SK-MEL-5 (cell line): ENCODE data around the gene CEP72. TPM values are rescaled to one million over a fixed set of nuclear protein-coding genes. Genes with fewer than 3 reads are reported as not detected.
"Not testable (repeated sequence)": the region's sequence is repeated elsewhere in the genome, so short reads cannot be mapped to it uniquely, and the experiment has no call there.

Experiments used
- DNase-seq: peaks from one replicate; pipeline ENCODE4 v3.0.0-alpha.2; 2016; ENCODE audit warnings: low read depth, low spot score
- in situ Hi-C: cut with HindIII; loops from 2 replicates; pipeline ENCODE4 v1.10.0; 2016; ENCODE audit warnings: low sequenced_read_pairs, high pct_unique_total_duplicates, low pct_unique_long_range_greater_than_20kb
- total RNA-seq: library from RNA; depleted of rRNA; stranded (reverse); fragments of >200 nt; shearing (Covaris generic); gene quantifications from 2 replicates; pipeline ENCODE4 v1.2.3, GENCODE V29; 2014

Gene CEP72
- total RNA-seq, 1 experiment from 2014 or later = 7.1 TPM

DNA sequence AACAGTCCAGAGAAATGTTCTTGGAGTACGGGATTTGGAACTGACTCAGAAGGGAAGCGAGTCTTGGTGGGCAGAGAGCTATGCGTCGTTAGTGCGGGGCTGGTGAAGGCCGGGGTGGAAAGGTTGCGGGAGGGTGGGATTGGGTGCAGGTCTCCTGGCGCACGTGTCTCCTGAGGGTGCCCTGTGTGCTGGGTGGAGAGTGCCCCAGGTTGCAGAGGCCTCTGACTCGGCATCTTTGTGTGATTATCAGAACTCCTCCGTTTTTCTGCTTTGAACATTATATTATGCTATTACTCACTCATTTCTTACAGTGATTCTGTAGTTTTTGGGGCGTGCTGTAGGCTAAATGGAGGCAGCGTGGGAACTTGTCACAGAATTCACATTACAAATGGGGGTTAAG lies 11.4 kb downstream of the CEP72 start:
- DNase-seq = no peak
- in situ Hi-C loops = no loop called here

GRCh38 chr5:624118-624950 lies 12.2 kb downstream of the CEP72 start:
- in situ Hi-C loops = no loop called here
- no peak for DNase-seq

DNA sequence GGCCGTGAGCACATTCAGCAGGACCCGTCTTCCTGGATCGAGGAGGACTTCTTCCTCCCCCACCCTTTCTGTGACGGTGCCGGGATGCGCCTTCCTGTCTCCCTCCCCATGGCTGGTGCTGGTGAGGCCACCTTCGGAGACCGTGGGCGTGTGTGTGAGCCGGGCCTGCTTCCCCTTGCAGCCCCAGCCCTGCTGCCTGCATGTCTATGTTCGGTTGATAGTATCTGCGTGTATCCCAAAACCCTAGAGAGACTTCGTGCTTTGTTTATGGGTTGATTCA lies 12.8 kb downstream of the CEP72 start:
- DNase-seq = no peak
- in situ Hi-C loops = no loop called here

DNA sequence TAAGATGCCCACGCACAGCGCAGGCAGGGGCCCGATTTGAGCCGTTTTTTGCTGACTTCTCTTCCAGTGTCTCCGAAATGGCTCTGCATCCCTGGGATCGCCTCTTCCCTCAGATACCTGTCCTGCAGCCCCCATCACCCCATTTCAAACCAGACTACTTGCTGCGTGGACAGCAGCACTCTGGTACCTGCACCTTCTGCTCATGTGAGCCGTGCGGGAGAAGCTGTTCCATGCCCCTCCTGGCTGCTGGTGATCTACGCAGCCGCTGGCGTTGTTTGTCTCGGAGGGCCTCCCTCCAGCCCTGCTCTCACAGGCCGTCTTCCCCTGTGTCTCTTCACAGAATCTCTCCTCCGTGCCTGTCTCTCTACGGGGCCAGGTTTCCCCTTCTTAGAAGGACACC lies 13.4 kb downstream of the CEP72 start:
- in situ Hi-C loops = no loop called here
- DNase-seq = no peak

GRCh38 chr5:626850-627249 lies 14.7 kb downstream of the CEP72 start:
- DNase-seq = peak; percentile 28
- in situ Hi-C loops = no loop called here

- DNase-seq = no peak
- in situ Hi-C loops = no loop called here
Measured at GRCh38 chr5:627840-628239, 15.7 kb downstream of the CEP72 start.

DNA sequence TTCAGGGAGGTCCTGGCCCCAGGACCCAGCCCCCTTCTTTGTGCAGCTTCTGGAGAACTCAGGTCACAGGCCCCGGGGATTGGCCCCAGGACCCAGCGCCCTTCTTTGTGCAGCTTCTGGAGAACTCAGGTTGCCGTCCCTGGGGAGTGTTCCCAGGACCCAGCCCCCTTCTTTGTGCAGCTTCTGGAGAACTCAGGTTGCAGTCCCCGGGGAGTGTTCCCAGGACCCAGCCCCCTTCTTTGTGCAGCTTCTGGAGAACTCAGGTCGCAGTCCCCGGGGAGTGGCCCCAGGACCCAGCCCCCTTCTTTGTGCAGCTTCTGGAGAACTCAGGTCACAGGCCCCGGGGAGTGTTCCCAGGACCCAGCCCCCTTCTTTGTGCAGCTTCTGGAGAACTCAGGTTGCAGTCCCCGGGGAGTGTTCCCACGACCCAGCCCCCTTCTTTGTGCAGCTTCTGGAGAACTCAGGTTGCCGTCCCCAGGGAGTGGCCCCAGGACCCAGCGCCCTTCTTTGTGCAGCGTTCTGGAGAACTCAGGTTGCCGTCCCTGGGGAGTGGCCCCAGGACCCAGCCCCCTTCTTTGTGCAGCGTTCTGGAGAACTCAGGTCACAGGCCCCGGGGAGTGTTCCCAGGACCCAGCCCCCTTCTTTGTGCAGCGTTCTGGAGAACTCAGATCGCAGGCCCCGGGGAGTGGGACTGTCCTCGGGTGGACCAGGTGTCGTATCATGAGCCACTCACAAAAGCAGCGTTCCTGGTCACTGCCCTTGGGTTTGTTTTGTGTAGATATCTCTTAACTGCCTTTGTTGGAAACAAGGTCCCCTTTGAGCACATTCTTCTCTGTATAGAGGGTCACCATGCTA lies 16.4 kb downstream of the CEP72 start:
- in situ Hi-C loops, DNase-seq: not testable (repeated sequence)

DNA sequence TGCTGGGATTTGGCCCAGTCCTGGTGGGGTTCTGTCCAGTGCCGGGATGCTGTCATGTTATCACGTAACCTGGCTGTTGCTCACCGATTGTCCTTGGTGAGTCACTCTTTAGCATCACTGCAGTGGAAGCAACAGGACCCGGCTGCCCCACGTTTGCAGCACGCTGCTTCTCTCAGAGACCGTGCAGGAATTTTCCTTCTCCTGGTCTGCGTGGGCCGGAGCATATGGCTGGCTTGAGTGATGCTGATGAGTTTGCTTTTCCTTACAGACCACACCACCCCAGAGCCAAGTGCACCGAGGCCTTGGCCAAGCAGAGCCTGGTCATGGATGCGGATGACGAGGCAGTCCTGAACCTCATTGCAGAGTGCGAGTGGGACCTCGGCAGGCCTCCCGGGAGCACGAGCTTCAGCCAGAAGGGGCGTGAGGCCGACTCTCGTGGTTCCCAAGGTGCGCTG lies 21.4 kb downstream of the CEP72 start:
- in situ Hi-C loops = no loop called here
- DNase-seq = no peak

DNA sequence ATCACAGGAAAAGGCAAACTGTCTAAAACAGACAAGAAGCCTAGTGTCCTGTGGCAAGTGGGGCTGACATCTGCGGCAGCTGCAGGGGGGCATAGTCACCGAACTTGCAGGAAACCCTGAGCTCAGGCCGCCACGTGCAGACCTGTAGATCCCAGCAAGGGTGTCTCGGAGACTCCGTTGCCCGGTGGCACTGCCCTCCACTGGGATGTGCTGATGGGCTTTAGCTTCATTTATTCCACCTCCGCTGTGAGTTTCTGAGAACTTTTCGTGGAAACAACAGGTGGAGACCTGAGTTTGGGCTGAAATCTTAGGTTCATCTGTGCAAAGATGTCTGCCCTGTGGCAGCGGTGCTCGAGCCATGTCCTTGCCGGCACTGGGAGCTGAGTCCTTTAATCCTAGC lies 22.1 kb downstream of the CEP72 start:
- no peak for DNase-seq
- in situ Hi-C loops = no loop called here

DNA sequence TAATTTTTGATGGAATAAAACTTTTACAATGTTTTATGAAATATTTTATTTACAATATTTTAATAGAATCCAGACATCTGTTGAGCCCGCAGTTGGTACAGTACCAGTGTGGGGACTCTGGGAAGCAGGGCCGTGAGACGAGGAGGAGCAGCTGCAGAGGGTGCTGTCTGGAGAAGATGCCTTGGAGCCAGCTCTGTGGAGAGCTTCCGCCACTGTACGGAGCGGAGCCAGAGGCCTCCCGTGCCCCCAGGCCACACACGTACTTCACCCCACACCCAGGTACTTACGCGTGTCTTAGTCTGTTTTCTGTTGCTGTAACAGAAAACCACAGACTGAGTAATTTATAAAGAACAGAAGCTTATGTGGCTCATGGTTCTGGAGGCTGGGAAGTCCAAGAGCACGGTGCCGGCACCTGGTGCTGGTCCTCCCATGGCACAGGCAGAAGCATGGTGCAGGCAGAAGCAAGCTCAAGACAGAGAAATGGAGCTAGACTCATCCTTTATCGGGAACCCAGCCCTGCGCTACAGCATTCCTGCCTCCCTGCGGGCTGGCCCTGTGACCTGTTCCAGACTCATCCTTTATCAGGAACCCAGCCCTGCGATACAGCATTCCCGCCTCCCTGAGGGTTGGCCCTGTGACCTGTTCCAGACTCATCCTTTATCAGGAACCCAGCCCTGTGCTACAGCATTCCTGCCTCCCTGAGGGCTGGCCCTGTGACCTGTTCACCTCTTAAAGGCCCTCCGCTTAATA lies 23.3 kb downstream of the CEP72 start:
- no peak for DNase-seq
- in situ Hi-C loops = no loop called here

- no peak for DNase-seq
Measured at GRCh38 chr5:636951-637350, 24.8 kb downstream of the CEP72 start.

DNA sequence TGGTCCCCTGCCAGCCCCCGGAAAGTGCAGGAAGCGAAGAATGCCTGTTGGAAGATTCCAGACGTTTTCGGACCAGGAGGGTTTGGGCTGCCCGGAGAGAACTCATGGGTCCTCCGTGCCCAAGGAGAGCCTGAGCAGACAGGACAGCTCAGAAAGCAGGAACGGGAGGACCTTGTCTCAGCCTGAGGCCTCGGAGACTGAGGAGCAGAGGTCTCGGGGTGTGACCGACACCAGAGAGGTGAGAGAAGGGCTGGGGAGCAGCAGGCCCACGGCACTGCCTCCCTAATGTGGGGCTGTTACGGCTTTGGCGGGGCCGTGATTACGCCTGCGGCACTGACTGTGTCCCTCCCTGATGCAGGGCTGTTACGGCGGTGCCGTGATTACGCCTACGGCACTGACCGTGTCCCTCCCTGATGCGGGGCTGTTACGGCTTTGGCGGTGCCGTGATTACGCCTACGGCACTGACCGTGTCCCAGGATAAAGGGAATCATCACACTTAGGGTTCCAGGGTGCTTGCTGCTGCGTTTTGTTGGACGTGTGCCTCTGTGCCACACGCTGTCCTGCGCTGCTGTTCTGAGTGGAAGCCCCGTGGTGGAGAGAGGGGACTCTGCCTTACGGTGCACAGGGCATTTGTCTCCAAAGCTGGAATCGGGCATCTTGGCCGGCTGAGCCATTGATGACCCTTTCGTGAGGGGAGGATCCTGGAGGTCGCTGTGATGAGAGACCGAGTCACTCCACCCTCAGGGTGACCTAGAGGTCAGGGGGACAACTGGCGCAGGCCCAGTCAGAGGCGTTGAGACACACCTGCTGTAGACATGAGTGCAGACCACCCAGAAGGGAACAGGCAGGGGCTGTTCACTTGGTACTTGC lies 25.7 kb downstream of the CEP72 start:
- in situ Hi-C loops = no loop called here
- DNase-seq = no peak

More at GRCh38 chr5:636951-637350, 24.8 kb downstream of the CEP72 start:
- in situ Hi-C loops = no loop called here

GRCh38 chr5:638501-639252 lies 26.5 kb downstream of the CEP72 start:
- in situ Hi-C loops = no loop called here
- no peak for DNase-seq

DNA sequence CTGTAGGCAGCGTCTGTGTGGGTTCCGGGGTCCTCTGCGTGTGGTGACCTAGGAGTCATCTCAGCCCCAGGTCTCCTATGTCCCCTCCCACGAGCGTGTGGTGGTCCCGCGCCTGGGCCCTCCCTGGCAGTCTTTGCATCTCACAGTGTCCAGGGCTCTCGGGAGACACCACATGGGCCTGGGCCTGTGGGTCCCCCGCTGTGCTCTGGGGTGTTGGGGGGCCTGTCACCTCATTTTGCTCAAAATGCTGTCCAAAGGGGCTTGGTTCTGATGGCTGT lies 27.1 kb downstream of the CEP72 start:
- in situ Hi-C loops = no loop called here
- DNase-seq = no peak

- no peak for DNase-seq
- in situ Hi-C loops = no loop called here
Measured at GRCh38 chr5:639584-640213, 27.6 kb downstream of the CEP72 start.

DNA sequence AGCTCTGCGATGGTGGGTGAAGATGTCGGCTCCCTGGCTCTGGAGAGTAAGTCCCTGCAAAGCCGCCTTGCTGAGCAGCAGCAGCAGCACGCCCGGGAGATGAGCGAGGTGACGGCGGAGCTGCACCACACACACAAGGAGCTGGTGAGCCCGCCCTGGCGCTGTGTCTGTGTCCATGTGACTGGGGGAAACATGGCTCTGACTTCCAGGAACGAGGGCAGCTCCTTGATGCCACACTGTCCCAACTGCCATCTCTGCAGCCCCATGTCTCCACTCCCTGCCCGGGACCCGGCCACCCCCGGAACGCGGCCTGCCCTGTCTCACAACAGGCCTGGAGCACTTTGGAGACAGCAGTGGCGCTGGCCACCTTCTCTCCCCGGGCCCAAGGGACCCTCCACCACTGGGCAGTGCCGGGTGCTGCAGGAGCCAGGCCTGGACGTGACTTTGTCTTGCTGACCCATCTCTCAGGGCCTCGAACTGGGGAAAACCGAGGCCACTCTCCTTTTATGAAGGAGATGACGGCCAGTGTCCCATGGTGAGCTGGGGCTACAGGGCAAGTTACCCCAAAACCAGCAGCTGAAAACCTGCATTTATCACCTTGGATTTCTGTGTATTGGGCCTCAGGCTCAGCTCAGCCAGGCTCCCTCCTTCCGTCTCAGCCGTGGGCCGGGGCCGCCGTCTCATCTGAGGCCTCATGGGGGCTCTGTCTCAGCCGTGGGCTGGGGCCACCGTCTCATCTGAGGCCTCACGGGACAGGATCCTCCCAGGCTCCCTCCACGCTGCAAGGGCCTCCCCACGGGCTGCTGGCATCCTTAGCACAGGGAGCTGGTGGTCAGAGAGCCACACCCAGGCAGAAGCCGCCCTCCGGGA lies 28.6 kb downstream of the CEP72 start:
- no peak for DNase-seq
- in situ Hi-C loops = no loop called here
